CD14-positive monocyte (primary cell): ENCODE measurements around the gene NBEA. TPM values are rescaled to one million over a fixed set of nuclear protein-coding genes. Genes with fewer than 3 reads are reported as not detected.

ENCODE experiments used
- DNase-seq, 3 donors: peaks; one replicate each; pipeline ENCODE4 v3.0.0-alpha.2; 2011 to 2022
- H2AFZ ChIP-seq: 2 replicates; pipeline ENCODE4 v1.6.0; 2012; ENCODE audit warnings: mild to moderate bottlenecking, low read depth, low read length, inconsistent platforms; ENCODE audit not compliant: insufficient read depth, poor library complexity, severe bottlenecking
- H3K27ac ChIP-seq, 2 donors: 1 replicate in 1 of 2; 2 replicates in 1 of 2; pipeline ENCODE4 v1.5.1; 2012 to 2013; ENCODE audit warnings: low read length in 2 of 2, control low read depth in 1 of 2, inconsistent platforms in 1 of 2, low read depth in 1 of 2, mild to moderate bottlenecking in 1 of 2
- H3K27me3 ChIP-seq, 2 donors: one replicate each; pipeline versions ENCODE4 v1.6.0 to v1.6.1; 2011 to 2013; ENCODE audit warnings: low read length in 2 of 2; ENCODE audit not compliant: control insufficient read depth in 2 of 2, insufficient read depth in 2 of 2
- H3K36me3 ChIP-seq, 2 donors: replicated peaks in 1 of 2; 1 replicate in 1 of 2; 2 replicates in 1 of 2; pipeline versions ENCODE4 v1.5.1 to v1.6.1; 2012 to 2013; ENCODE audit warnings: low read length in 2 of 2, control low read depth in 1 of 2, inconsistent platforms in 1 of 2, mild to moderate bottlenecking in 1 of 2; ENCODE audit not compliant: insufficient read depth in 2 of 2, control insufficient read depth in 1 of 2
- H3K4me1 ChIP-seq, 2 donors: 1 replicate in 1 of 2; 2 replicates in 1 of 2; pipeline versions ENCODE4 v1.5.1 to v1.6.1; 2012 to 2013; ENCODE audit warnings: low read length in 2 of 2, control low read depth in 1 of 2, inconsistent platforms in 1 of 2, mild to moderate bottlenecking in 1 of 2, moderate library complexity in 1 of 2; ENCODE audit not compliant: insufficient read depth in 2 of 2, control insufficient read depth in 1 of 2
- H3K4me2 ChIP-seq: replicated peaks from 2 replicates; pipeline ENCODE3; 2012; ENCODE audit warnings: low read length, moderate library complexity, mild to moderate bottlenecking; ENCODE audit not compliant: poor library complexity, severe bottlenecking; ENCODE audit errors: extremely low read depth
- H3K4me3 ChIP-seq, 3 experiments: fragments of 200-600 bp in 1 of 3; sonication (generic) in 1 of 3; replicated peaks in 1 of 3; 1 replicate in 2 of 3; 2 replicates in 1 of 3; pipeline ENCODE4 v1.5.1; 2011 to 2013; ENCODE audit warnings: low read length in 3 of 3, mild to moderate bottlenecking in 3 of 3, control low read depth in 2 of 3, low read depth in 2 of 3, inconsistent platforms in 1 of 3, moderate library complexity in 1 of 3
- H3K79me2 ChIP-seq: 2 replicates; pipeline ENCODE4 v1.6.0; 2012; ENCODE audit warnings: mild to moderate bottlenecking, control low read depth, inconsistent platforms, low read length, moderate library complexity; ENCODE audit not compliant: insufficient read depth
- H3K9ac ChIP-seq: 2 replicates; pipeline ENCODE4 v1.6.0; 2017; ENCODE audit warnings: low read length, mild to moderate bottlenecking; ENCODE audit not compliant: insufficient read depth, poor library complexity, severe bottlenecking
- H3K9me3 ChIP-seq, 2 donors: replicated peaks in 1 of 2; 1 replicate in 1 of 2; 2 replicates in 1 of 2; pipeline versions ENCODE4 v1.5.1 to v1.6.1; 2012 to 2013; ENCODE audit warnings: low read length in 2 of 2, control low read depth in 1 of 2; ENCODE audit not compliant: control insufficient read depth in 1 of 2, insufficient read depth in 1 of 2
- H4K20me1 ChIP-seq: 2 replicates; pipeline ENCODE4 v1.6.0; 2012; ENCODE audit warnings: mild to moderate bottlenecking, low read length, control low read depth, moderate library complexity; ENCODE audit not compliant: insufficient read depth
- H3K27ac Mint-ChIP-seq, 7 donors: one replicate each; pipeline ENCODE4 v1.8.0; 2020; ENCODE audit warnings: mild to moderate bottlenecking in 7 of 7, mixed read lengths in 7 of 7, moderate library complexity in 6 of 7, inconsistent platforms in 2 of 7
- H3K27me3 Mint-ChIP-seq, 3 donors: one replicate each; pipeline ENCODE4 v1.8.0; 2021 to 2022; ENCODE audit warnings: low read depth in 3 of 3, mild to moderate bottlenecking in 3 of 3, mixed read lengths in 3 of 3, moderate library complexity in 3 of 3, inconsistent platforms in 1 of 3
- H3K36me3 Mint-ChIP-seq, 2 donors: one replicate each; pipeline ENCODE4 v1.8.0; 2020; ENCODE audit warnings: mixed read lengths in 2 of 2, inconsistent platforms in 1 of 2, mild to moderate bottlenecking in 1 of 2
- H3K4me1 Mint-ChIP-seq: one replicate; pipeline ENCODE4 v1.8.0; 2020; ENCODE audit warnings: mild to moderate bottlenecking, mixed read lengths
- H3K4me3 Mint-ChIP-seq, 2 donors: one replicate each; pipeline ENCODE4 v1.8.0; 2020; ENCODE audit warnings: mild to moderate bottlenecking in 2 of 2, mixed read lengths in 2 of 2, moderate library complexity in 1 of 2
- H3K9me3 Mint-ChIP-seq, 7 donors: one replicate each; pipeline ENCODE4 v1.8.0; 2020 to 2022; ENCODE audit warnings: mixed read lengths in 7 of 7, mild to moderate bottlenecking in 6 of 7, moderate library complexity in 6 of 7, inconsistent platforms in 2 of 7
- CTCF ChIP-seq: fragments of 200-600 bp; IDR thresholded peaks from one replicate; pipeline ENCODE4 v1.8.0; 2022; ENCODE audit warnings: antibody characterized with exemption, mild to moderate bottlenecking
- WGBS: methylation state at CpG from one replicate; pipeline ENCODE4 v1.1.5; 2013; ENCODE audit warnings: missing lambda C conversion rate; ENCODE audit not compliant: insufficient coverage; 5-methylcytosine and 5-hydroxymethylcytosine counted together
- intact Hi-C, 2 donors: fragments of 100-400 bp; cut with micrococcal nuclease; formaldehyde crosslinking; loops; one replicate each; pipeline versions ENCODE4 v1.15.0 to v1.15.1; 2023
- polyA plus RNA-seq, 3 donors: library from polyadenylated mRNA; depleted of rRNA in 1 of 3; unstranded in 2 of 3; stranded (reverse) in 1 of 3; fragments of 300-500 nt in 2 of 3; fragments of >200 nt in 1 of 3; fragmentation: Illumina TruSeq in 2 of 3; gene quantifications; 1 replicate in 2 of 3; 2 replicates in 1 of 3; pipeline ENCODE4 v1.2.3, GENCODE V29; 2012 to 2021

NBEA gene
- polyA plus RNA-seq, 3 donors, result 0.03 to 0.23 (median 0.08) TPM

GRCh38 chr13:35548790-35549189 is 606.7 kb downstream of the NBEA start:
- WGBS, result no CpG with 5 or more reads among the region's 1 CpG
- H3K4me3 ChIP-seq, result no peak overlapping the region
- H3K36me3 ChIP-seq, result no peaks in the 10 kb centered on the region
- no peak overlapping the region for H3K4me2 ChIP-seq
- no peaks in the 10 kb centered on the region for H3K79me2 ChIP-seq
- H3K9me3 Mint-ChIP-seq, result peaks cover 0 to 2% (median 0%) of the 10 kb centered on the region in 7 donors
- no peaks in the 10 kb centered on the region for H4K20me1 ChIP-seq
- H3K27ac Mint-ChIP-seq, result no peak overlapping the region
- H3K36me3 Mint-ChIP-seq, result no peaks in the 10 kb centered on the region
- peaks cover 0 to 5% (median 0%) of the 10 kb centered on the region in 3 donors for H3K27me3 Mint-ChIP-seq
- no peak overlapping the region for H2AFZ ChIP-seq
- H3K4me3 Mint-ChIP-seq, result no peak overlapping the region
- no peaks in the 10 kb centered on the region for H3K4me1 Mint-ChIP-seq
- H3K9me3 ChIP-seq, result no peaks in the 10 kb centered on the region
- no peak for DNase-seq
- TF ChIP-seq CTCF, result no peak
- intact Hi-C loops, result no loop called here
- H3K27ac ChIP-seq, result no peak overlapping the region
- no peak overlapping the region for H3K9ac ChIP-seq
- no peaks in the 10 kb centered on the region for H3K4me1 ChIP-seq
- no peaks in the 10 kb centered on the region for H3K27me3 ChIP-seq

- DNase-seq, result no peak
- no peaks in the 10 kb centered on the region for H3K4me1 ChIP-seq
- H3K27me3 ChIP-seq, result no peaks in the 10 kb centered on the region
- no peak overlapping the region for H3K9ac ChIP-seq
- Mint-ChIP-seq H3K4me1 (no peaks in the 10 kb centered on the region), H3K36me3 (no peaks in the 10 kb centered on the region), H3K4me3 (no peak overlapping the region), H3K9me3 (peaks cover 0 to 2% (median 0%) of the 10 kb centered on the region in 7 donors), H3K27ac (no peak overlapping the region), H3K27me3 (peaks cover 0 to 5% (median 0%) of the 10 kb centered on the region in 3 donors)
- H3K27ac ChIP-seq, result no peak overlapping the region
- TF ChIP-seq CTCF, result no peak
- H3K4me2 ChIP-seq, result no peak overlapping the region
- H4K20me1 ChIP-seq, result no peaks in the 10 kb centered on the region
- H3K79me2 ChIP-seq, result no peaks in the 10 kb centered on the region
- no peak overlapping the region for H2AFZ ChIP-seq
- H3K9me3 ChIP-seq, result no peaks in the 10 kb centered on the region
- no peaks in the 10 kb centered on the region for H3K36me3 ChIP-seq
- no peak overlapping the region for H3K4me3 ChIP-seq
- intact Hi-C loops, result no loop called here
Measured at GRCh38 chr13:35549481-35549880, 607.4 kb downstream of the NBEA start.
